Fibroblast of pulmonary artery (primary cell): ENCODE data around the gene SCO2.

Source experiments
- DNase-seq: peaks from one replicate; pipeline ENCODE4 v3.0.0-alpha.2; 2010; ENCODE audit warnings: low read depth
- H3K4me3 ChIP-seq: replicated peaks from 2 replicates; pipeline ENCODE4 v1.5.1; 2011; ENCODE audit warnings: low read depth, mild to moderate bottlenecking, control low read depth, low read length, moderate library complexity
- TF ChIP-seq, protein P1 (sequence below): IDR thresholded peaks from 2 replicates; pipeline ENCODE4 v1.5.1; 2011; ENCODE audit warnings: mild to moderate bottlenecking, control low read depth, low read length, inconsistent platforms; ENCODE audit errors: missing control alignments

SCO2 gene

DNA sequence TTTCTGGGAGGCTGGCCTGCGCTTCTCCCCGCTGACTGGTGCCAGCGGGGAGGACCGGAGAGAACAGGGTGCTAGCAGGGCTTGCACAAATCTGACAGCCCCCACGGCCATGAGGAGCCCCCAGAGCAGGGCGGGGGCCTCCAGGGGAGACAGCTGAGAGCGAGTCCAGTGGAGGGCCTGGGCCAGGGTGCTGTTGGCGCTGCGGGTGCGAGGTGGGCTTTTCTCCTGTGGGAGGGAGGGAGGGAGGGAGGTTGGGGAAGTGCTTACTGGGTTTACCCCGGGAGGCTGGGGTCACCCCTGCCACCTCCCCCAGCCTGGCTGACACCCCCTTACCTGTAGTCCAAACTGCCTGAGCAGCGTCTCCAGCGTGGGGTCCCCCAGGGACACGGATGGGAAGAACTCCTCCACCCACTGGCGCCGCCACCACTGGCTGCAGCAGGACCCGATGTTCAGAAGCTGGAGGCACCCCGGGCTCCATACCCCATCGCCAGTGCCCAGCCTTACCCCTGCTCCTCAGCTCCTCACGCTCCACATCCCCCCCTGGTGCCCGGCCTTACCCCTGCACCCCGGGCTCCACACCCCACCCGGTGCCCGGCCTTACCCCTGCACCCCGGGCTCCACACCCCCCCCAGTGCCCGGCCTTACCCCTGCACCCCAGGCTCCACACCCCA, 21.8 kb downstream of the SCO2 start:
- TF ChIP-seq, protein P1, sequence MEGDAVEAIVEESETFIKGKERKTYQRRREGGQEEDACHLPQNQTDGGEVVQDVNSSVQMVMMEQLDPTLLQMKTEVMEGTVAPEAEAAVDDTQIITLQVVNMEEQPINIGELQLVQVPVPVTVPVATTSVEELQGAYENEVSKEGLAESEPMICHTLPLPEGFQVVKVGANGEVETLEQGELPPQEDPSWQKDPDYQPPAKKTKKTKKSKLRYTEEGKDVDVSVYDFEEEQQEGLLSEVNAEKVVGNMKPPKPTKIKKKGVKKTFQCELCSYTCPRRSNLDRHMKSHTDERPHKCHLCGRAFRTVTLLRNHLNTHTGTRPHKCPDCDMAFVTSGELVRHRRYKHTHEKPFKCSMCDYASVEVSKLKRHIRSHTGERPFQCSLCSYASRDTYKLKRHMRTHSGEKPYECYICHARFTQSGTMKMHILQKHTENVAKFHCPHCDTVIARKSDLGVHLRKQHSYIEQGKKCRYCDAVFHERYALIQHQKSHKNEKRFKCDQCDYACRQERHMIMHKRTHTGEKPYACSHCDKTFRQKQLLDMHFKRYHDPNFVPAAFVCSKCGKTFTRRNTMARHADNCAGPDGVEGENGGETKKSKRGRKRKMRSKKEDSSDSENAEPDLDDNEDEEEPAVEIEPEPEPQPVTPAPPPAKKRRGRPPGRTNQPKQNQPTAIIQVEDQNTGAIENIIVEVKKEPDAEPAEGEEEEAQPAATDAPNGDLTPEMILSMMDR, result no peak
- no peak overlapping the region for H3K4me3 ChIP-seq
- no peak for DNase-seq

DNA sequence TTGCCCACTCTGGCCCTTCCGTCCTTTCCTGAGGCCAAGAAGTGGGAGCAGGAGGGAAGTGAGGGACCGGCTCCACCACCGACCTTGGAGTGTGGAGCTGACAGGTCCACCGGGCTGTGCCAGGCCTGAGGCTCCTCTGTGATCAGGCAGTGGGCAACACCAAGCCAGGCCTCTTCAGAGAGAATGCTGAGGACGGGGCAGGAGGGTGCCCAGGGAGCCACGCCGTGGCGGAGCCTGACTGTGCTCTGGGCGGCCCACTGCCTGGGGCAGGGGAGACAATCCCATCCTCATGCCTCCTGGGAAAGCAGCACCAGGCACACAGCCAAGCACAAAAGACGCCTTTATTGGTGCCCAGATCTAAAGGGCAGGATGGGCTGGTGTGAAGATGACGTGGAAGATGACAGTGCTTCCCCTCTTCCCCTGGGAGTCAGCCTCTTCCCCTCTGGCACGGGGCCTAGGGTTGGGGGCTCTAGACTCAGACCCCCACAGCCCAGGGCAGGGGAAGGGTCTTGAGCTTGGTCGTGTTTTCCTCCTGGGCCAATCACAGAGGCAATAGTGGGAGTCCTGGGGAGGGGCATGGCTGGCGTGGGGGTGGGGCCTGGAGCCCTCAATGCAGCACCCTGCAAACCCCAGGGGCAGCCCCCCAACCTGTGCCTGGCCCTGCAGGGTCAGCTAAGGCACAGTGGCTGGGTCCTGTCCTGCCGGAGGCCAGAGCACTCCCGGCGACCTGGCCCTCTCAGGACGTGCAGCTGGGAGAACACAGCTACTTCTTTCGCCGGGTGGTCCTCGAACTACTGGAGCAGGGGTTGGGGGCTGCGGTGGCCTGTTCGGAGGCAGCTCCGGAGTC, 22.5 kb downstream of the SCO2 start:
- no peak overlapping the region for H3K4me3 ChIP-seq
- DNase-seq, result no peak
- TF ChIP-seq, protein P1, result no peak

DNA sequence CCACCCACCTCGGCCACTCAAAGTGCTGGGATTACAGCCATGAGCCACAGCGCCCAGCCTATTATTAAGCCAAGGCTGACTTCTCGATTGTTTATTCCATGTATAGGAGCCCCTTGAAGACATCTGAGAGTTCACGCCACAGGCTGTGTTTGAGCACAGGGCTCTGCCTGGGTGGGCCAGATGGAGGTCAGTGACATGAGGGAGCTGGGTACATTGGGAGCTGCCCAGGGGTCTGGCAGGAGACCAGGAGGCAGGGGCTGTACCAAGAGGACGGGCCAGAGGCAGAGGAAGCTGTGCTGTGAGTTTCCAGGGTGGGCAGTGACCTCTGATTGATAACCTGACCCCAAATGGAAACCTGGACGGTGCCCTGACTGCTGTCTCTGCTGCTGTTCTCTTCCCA, 23.3 kb downstream of the SCO2 start:
- DNase-seq, result no peak
- H3K4me3 ChIP-seq, result no peak overlapping the region

GRCh38 chr22:50500452-50500851, 24.9 kb downstream of the SCO2 start:
- H3K4me3 ChIP-seq, result no peak overlapping the region
- DNase-seq, result no peak
- TF ChIP-seq, protein P1, result no peak

More for the DNA sequence above, 23.3 kb downstream of the SCO2 start:
- TF ChIP-seq, protein P1, result no peak

DNA sequence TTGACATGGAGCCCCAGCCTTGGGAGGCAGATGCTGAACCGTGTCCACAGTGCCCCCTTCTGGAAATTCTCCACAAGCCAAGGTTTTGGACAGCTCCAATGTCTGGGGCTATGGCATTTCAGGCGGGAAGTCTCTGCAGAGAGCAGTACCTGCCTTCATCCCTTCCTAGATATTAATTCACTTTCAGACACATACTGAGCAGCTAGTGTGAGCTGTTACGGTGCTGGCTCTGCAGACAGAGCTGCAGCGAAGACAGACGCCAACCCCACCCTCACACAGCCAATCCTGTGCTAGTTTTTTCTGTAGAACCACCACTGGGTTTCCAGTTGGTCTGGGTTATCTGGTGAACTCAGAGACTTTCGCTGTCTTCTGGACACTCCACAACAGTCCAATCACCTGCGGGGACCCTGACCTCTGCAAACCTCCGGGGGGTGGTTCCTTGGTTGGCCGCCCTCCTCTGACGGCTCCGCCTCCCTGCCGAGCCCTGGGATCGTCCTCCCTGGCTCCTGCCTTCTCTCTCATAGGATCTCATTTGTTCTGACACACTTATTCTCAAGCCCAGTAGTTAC, 27.0 kb downstream of the SCO2 start:
- peak; percentile 68 for DNase-seq
- TF ChIP-seq, protein P1, result peak; percentile 86
- H3K4me3 ChIP-seq, result no peak overlapping the region

- DNase-seq, result no peak
- TF ChIP-seq, protein P1, result no peak
- no peak overlapping the region for H3K4me3 ChIP-seq
Observed at GRCh38 chr22:50497093-50497492, 28.3 kb downstream of the SCO2 start.
